ENCODE measurements around the gene WNK2.

DNA sequence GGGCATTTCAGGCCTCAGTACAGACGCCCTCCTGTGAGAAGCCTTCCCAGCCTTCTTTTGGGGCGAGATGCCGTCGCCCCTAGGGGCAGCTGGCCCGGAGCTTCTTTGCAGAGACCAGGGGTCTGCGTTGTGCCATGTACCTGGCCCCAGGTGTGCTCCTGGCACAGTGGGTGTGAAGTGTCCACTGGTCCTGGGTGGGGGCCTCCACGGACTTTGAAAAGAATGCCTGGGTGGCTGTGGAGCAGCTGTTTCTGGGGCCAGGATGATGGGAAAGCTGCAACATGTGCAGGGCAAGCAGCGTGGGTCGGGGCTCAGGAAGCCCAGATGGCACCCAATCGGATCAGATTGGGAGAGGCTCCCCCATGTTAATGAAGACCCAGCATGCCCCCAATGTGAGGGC is 47.8 kb downstream of the WNK2 start:
- TF ChIP-seq MYC (IDR thresholded peaks at IDR 0.05; ENCODE audit: low read depth, low read length) (no peak), CTCF (IDR thresholded peaks at IDR 0.05; ENCODE audit: low read depth, low read length) (no peak), POLR2A (IDR thresholded peaks at IDR 0.05; ENCODE audit: extremely low read depth, insufficient read length) (no peak)
- TF ChIP-seq, protein P1, sequence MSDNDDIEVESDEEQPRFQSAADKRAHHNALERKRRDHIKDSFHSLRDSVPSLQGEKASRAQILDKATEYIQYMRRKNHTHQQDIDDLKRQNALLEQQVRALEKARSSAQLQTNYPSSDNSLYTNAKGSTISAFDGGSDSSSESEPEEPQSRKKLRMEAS (IDR thresholded peaks at IDR 0.05; ENCODE audit: low read depth, low read length): no peak
